CD14-positive monocyte (primary cell): ENCODE measurements around the gene CCDC200. TPM values are rescaled to one million over a fixed set of nuclear protein-coding genes. Genes with fewer than 3 reads are reported as not detected.
A peak's percentile ranks its signal among the peaks of the same experiment; 100 is the strongest.
"Not testable (repeated sequence)": the region's sequence is repeated elsewhere in the genome, so short reads cannot be mapped to it uniquely, and the experiment has no call there.

Source experiments
- DNase-seq, 3 donors: peaks; one replicate each; pipeline ENCODE4 v3.0.0-alpha.2; 2011 to 2022
- H2AFZ ChIP-seq: 2 replicates; pipeline ENCODE4 v1.6.0; 2012; ENCODE audit warnings: mild to moderate bottlenecking, low read depth, low read length, inconsistent platforms; ENCODE audit not compliant: insufficient read depth, poor library complexity, severe bottlenecking
- H3K27ac ChIP-seq, 2 donors: 1 replicate in 1 of 2; 2 replicates in 1 of 2; pipeline ENCODE4 v1.5.1; 2012 to 2013; ENCODE audit warnings: low read length in 2 of 2, control low read depth in 1 of 2, inconsistent platforms in 1 of 2, low read depth in 1 of 2, mild to moderate bottlenecking in 1 of 2
- H3K27me3 ChIP-seq, 2 donors: one replicate each; pipeline versions ENCODE4 v1.6.0 to v1.6.1; 2011 to 2013; ENCODE audit warnings: low read length in 2 of 2; ENCODE audit not compliant: control insufficient read depth in 2 of 2, insufficient read depth in 2 of 2
- H3K36me3 ChIP-seq, 2 donors: replicated peaks in 1 of 2; 1 replicate in 1 of 2; 2 replicates in 1 of 2; pipeline versions ENCODE4 v1.5.1 to v1.6.1; 2012 to 2013; ENCODE audit warnings: low read length in 2 of 2, control low read depth in 1 of 2, inconsistent platforms in 1 of 2, mild to moderate bottlenecking in 1 of 2; ENCODE audit not compliant: insufficient read depth in 2 of 2, control insufficient read depth in 1 of 2
- H3K4me1 ChIP-seq, 2 donors: 1 replicate in 1 of 2; 2 replicates in 1 of 2; pipeline versions ENCODE4 v1.5.1 to v1.6.1; 2012 to 2013; ENCODE audit warnings: low read length in 2 of 2, control low read depth in 1 of 2, inconsistent platforms in 1 of 2, mild to moderate bottlenecking in 1 of 2, moderate library complexity in 1 of 2; ENCODE audit not compliant: insufficient read depth in 2 of 2, control insufficient read depth in 1 of 2
- H3K4me2 ChIP-seq: replicated peaks from 2 replicates; pipeline ENCODE3; 2012; ENCODE audit warnings: low read length, moderate library complexity, mild to moderate bottlenecking; ENCODE audit not compliant: poor library complexity, severe bottlenecking; ENCODE audit errors: extremely low read depth
- H3K4me3 ChIP-seq, 3 experiments: fragments of 200-600 bp in 1 of 3; sonication (generic) in 1 of 3; replicated peaks in 1 of 3; 1 replicate in 2 of 3; 2 replicates in 1 of 3; pipeline ENCODE4 v1.5.1; 2011 to 2013; ENCODE audit warnings: low read length in 3 of 3, mild to moderate bottlenecking in 3 of 3, control low read depth in 2 of 3, low read depth in 2 of 3, inconsistent platforms in 1 of 3, moderate library complexity in 1 of 3
- H3K79me2 ChIP-seq: 2 replicates; pipeline ENCODE4 v1.6.0; 2012; ENCODE audit warnings: mild to moderate bottlenecking, control low read depth, inconsistent platforms, low read length, moderate library complexity; ENCODE audit not compliant: insufficient read depth
- H3K9ac ChIP-seq: 2 replicates; pipeline ENCODE4 v1.6.0; 2017; ENCODE audit warnings: low read length, mild to moderate bottlenecking; ENCODE audit not compliant: insufficient read depth, poor library complexity, severe bottlenecking
- H3K9me3 ChIP-seq, 2 donors: replicated peaks in 1 of 2; 1 replicate in 1 of 2; 2 replicates in 1 of 2; pipeline versions ENCODE4 v1.5.1 to v1.6.1; 2012 to 2013; ENCODE audit warnings: low read length in 2 of 2, control low read depth in 1 of 2; ENCODE audit not compliant: control insufficient read depth in 1 of 2, insufficient read depth in 1 of 2
- H4K20me1 ChIP-seq: 2 replicates; pipeline ENCODE4 v1.6.0; 2012; ENCODE audit warnings: mild to moderate bottlenecking, low read length, control low read depth, moderate library complexity; ENCODE audit not compliant: insufficient read depth
- H3K27ac Mint-ChIP-seq, 7 donors: one replicate each; pipeline ENCODE4 v1.8.0; 2020; ENCODE audit warnings: mild to moderate bottlenecking in 7 of 7, mixed read lengths in 7 of 7, moderate library complexity in 6 of 7, inconsistent platforms in 2 of 7
- H3K27me3 Mint-ChIP-seq, 3 donors: one replicate each; pipeline ENCODE4 v1.8.0; 2021 to 2022; ENCODE audit warnings: low read depth in 3 of 3, mild to moderate bottlenecking in 3 of 3, mixed read lengths in 3 of 3, moderate library complexity in 3 of 3, inconsistent platforms in 1 of 3
- H3K36me3 Mint-ChIP-seq, 2 donors: one replicate each; pipeline ENCODE4 v1.8.0; 2020; ENCODE audit warnings: mixed read lengths in 2 of 2, inconsistent platforms in 1 of 2, mild to moderate bottlenecking in 1 of 2
- H3K4me1 Mint-ChIP-seq: one replicate; pipeline ENCODE4 v1.8.0; 2020; ENCODE audit warnings: mild to moderate bottlenecking, mixed read lengths
- H3K4me3 Mint-ChIP-seq, 2 donors: one replicate each; pipeline ENCODE4 v1.8.0; 2020; ENCODE audit warnings: mild to moderate bottlenecking in 2 of 2, mixed read lengths in 2 of 2, moderate library complexity in 1 of 2
- H3K9me3 Mint-ChIP-seq, 7 donors: one replicate each; pipeline ENCODE4 v1.8.0; 2020 to 2022; ENCODE audit warnings: mixed read lengths in 7 of 7, mild to moderate bottlenecking in 6 of 7, moderate library complexity in 6 of 7, inconsistent platforms in 2 of 7
- WGBS: methylation state at CpG from one replicate; pipeline ENCODE4 v1.1.5; 2013; ENCODE audit warnings: missing lambda C conversion rate; ENCODE audit not compliant: insufficient coverage; 5-methylcytosine and 5-hydroxymethylcytosine counted together
- intact Hi-C, 2 donors: fragments of 100-400 bp; cut with micrococcal nuclease; formaldehyde crosslinking; loops; one replicate each; pipeline versions ENCODE4 v1.15.0 to v1.15.1; 2023
- polyA plus RNA-seq, 3 donors: library from polyadenylated mRNA; depleted of rRNA in 1 of 3; unstranded in 2 of 3; stranded (reverse) in 1 of 3; fragments of 300-500 nt in 2 of 3; fragments of >200 nt in 1 of 3; fragmentation: Illumina TruSeq in 2 of 3; gene quantifications; 1 replicate in 2 of 3; 2 replicates in 1 of 3; pipeline ENCODE4 v1.2.3, GENCODE V29; 2012 to 2021
- TF ChIP-seq, protein P1 (sequence below): fragments of 200-600 bp; IDR thresholded peaks from one replicate; pipeline ENCODE4 v1.8.0; 2022; ENCODE audit warnings: antibody characterized with exemption, mild to moderate bottlenecking

The CCDC200 gene
- polyA plus RNA-seq, 3 donors, result not detected

DNA sequence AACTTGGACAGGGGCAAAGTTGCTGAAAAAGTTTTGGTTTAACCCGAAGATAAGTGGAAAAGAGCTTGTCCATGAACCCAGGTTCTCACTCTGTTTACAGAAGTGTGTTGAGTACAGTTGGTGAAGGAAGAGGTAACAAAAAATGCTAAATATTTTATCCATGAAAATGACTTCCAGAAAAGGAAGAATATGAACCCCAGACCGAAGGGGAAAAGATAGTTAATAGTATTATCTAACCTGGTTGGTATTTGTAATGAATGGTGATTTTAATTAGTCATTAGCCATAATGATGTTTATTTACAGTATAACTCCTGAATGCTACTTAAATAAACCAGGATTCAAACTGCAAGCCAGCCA is 17.3 kb downstream of the CCDC200 start:
- Histone ChIP-seq H3K36me3 (peaks cover 56 to 70% of the 10 kb centered on the region in 2 donors), H3K27ac (peak overlapping the region; percentile 84 to 85), H3K27me3 (no peaks in the 10 kb centered on the region), H3K9me3 (no peaks in the 10 kb centered on the region), H3K9ac (peak overlapping the region; percentile 77), H4K20me1 (peaks cover 47% of the 10 kb centered on the region), H3K4me1 (peaks cover 29 to 36% of the 10 kb centered on the region in 2 donors), H2AFZ (peak overlapping the region; percentile 71), H3K4me2 (peak overlapping the region; percentile 96), H3K4me3 (peak overlapping the region; percentile 73 to 96 (median 82)), H3K79me2 (peaks cover 19% of the 10 kb centered on the region)
- WGBS, result 20% methylated on average over 1 of the region's 2 CpGs
- H3K27me3 Mint-ChIP-seq, result peaks cover 0 to 2% (median 0%) of the 10 kb centered on the region in 3 donors
- H3K4me3 Mint-ChIP-seq, result peak overlapping the region; percentile 98
- H3K36me3 Mint-ChIP-seq, result peaks cover 52 to 68% of the 10 kb centered on the region in 2 donors
- H3K9me3 Mint-ChIP-seq, result no peaks in the 10 kb centered on the region
- H3K27ac Mint-ChIP-seq, result peak overlapping the region; percentile 67 to 97 (median 93)
- DNase-seq, result no peak
- TF ChIP-seq, protein P1, sequence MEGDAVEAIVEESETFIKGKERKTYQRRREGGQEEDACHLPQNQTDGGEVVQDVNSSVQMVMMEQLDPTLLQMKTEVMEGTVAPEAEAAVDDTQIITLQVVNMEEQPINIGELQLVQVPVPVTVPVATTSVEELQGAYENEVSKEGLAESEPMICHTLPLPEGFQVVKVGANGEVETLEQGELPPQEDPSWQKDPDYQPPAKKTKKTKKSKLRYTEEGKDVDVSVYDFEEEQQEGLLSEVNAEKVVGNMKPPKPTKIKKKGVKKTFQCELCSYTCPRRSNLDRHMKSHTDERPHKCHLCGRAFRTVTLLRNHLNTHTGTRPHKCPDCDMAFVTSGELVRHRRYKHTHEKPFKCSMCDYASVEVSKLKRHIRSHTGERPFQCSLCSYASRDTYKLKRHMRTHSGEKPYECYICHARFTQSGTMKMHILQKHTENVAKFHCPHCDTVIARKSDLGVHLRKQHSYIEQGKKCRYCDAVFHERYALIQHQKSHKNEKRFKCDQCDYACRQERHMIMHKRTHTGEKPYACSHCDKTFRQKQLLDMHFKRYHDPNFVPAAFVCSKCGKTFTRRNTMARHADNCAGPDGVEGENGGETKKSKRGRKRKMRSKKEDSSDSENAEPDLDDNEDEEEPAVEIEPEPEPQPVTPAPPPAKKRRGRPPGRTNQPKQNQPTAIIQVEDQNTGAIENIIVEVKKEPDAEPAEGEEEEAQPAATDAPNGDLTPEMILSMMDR, result no peak
- H3K4me1 Mint-ChIP-seq, result peaks cover 35% of the 10 kb centered on the region
- intact Hi-C loops, result loop anchor here in 1 of 2 donors (5.0 kb wide), 1 partner anchor 106 kb away; no protein-coding TSS in a partner anchor

DNA sequence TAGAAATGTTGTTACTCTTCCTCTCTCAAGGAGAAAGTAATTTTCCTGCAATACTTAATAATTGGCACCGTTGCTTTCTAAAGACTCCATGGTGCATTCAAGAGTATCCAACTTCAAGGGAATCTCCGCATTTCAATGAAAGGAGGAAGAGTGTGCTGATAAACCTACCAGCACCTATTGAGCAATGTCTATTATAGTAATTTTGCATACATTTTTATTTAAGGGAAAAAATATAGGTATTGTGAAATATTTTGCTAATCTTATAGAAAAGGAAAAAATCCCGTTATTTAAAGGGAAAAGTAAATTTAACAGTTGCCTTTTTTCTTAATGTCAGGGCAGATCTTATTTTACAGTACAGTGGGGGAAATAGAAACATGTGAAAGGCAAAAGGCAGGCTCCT is 17.8 kb downstream of the CCDC200 start:
- peaks cover 42% of the 10 kb centered on the region for H4K20me1 ChIP-seq
- WGBS, result no CpG with 5 or more reads among the region's 3 CpGs

DNA sequence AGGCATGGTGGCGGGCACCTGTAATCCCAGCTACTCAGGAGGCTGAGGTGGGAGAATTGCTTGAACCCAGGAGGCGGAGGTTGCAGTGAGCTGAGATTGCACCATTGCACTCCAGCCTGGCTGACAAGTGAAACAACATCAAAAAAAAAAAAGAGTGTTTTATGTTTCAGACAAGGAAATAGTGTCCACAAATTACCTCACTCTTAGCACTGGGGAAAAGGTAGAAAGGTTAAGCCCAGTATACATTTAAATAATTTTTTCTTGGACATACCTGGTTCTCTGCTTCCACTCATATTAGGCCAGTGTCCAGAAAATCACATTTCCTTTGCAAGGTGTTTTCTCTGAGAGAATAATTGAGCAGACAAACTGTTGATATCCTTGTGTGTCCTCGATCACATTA is 25.4 kb downstream of the CCDC200 start:
- H2AFZ ChIP-seq, H3K9me3 Mint-ChIP-seq, H3K9ac ChIP-seq, H3K9me3 ChIP-seq, H3K4me1 Mint-ChIP-seq, intact Hi-C loops, H3K4me1 ChIP-seq, H3K4me3 Mint-ChIP-seq, H3K27me3 Mint-ChIP-seq, H3K79me2 ChIP-seq, H3K4me3 ChIP-seq, H3K4me2 ChIP-seq, H3K27me3 ChIP-seq, DNase-seq, H3K27ac ChIP-seq: not testable (repeated sequence)
- WGBS, result 86% methylated on average over 1 of the region's 3 CpGs
- Mint-ChIP-seq H3K27ac (peak overlapping the region in 1 of 7 donors; percentile 57), H3K36me3 (peaks cover 77 to 99% of the 10 kb centered on the region in 2 donors)
- Histone ChIP-seq H4K20me1 (peaks cover 36% of the 10 kb centered on the region), H3K36me3 (peaks cover 87 to 97% of the 10 kb centered on the region in 2 donors)

More for the DNA sequence above, 17.8 kb downstream of the CCDC200 start:
- Histone ChIP-seq H3K27me3 (no peaks in the 10 kb centered on the region), H3K4me2 (peak overlapping the region; percentile 96), H2AFZ (peak overlapping the region; percentile 71), H3K9me3 (no peaks in the 10 kb centered on the region), H3K27ac (peak overlapping the region in 1 of 2 donors; percentile 85), H3K79me2 (peaks cover 19% of the 10 kb centered on the region), H3K4me1 (peaks cover 29 to 36% of the 10 kb centered on the region in 2 donors), H3K9ac (no peak overlapping the region), H3K4me3 (peak overlapping the region in 1 of 3 experiments; percentile 96), H3K36me3 (peaks cover 53 to 70% of the 10 kb centered on the region in 2 donors)
- Mint-ChIP-seq H3K27ac (peak overlapping the region; percentile 43 to 97 (median 91)), H3K4me3 (peak overlapping the region; percentile 98), H3K36me3 (peaks cover 49 to 68% of the 10 kb centered on the region in 2 donors), H3K27me3 (peaks cover 0 to 2% (median 0%) of the 10 kb centered on the region in 3 donors), H3K4me1 (peaks cover 35% of the 10 kb centered on the region), H3K9me3 (no peaks in the 10 kb centered on the region)
- TF ChIP-seq, protein P1, result no peak
- DNase-seq, result no peak
- intact Hi-C loops, result loop anchor here in 1 of 2 donors (5.0 kb wide), 1 partner anchor 107 kb away; no protein-coding TSS in a partner anchor
